Central memory CD8-positive, alpha-beta T cell (primary cell): Measurements from ENCODE around the gene PPP1R18.

ENCODE experiments used
- ATAC-seq: fragments of 150-1000 bp; cut with Tn5 transposase; replicated peaks from 2 replicates; pipeline ENCODE4 v1.10.0; 2022; ENCODE audit warnings: mild to moderate bottlenecking, moderate FRiP score, moderate number of reproducible peaks; ENCODE audit not compliant: poor library complexity, severe bottlenecking; ENCODE audit errors: extremely low read depth
- DNase-seq, 2 donors: peaks; one replicate each; pipeline ENCODE4 v3.0.0; 2021; ENCODE audit warnings: low spot score in 2 of 2
- H3K27ac Mint-ChIP-seq: one replicate; pipeline ENCODE4 v1.8.0; 2022; ENCODE audit warnings: low read depth, mild to moderate bottlenecking, moderate library complexity, mixed read lengths
- H3K27me3 Mint-ChIP-seq: one replicate; pipeline ENCODE4 v1.8.0; 2022; ENCODE audit warnings: mixed read lengths
- H3K36me3 Mint-ChIP-seq: one replicate; pipeline ENCODE4 v1.8.0; 2022; ENCODE audit warnings: mild to moderate bottlenecking, moderate library complexity, mixed read lengths; ENCODE audit not compliant: insufficient read depth
- H3K4me1 Mint-ChIP-seq: one replicate; pipeline ENCODE4 v1.8.0; 2022; ENCODE audit warnings: mixed read lengths
- H3K4me3 Mint-ChIP-seq: one replicate; pipeline ENCODE4 v1.8.0; 2022; ENCODE audit warnings: mild to moderate bottlenecking, moderate library complexity, mixed read lengths
- H3K9me3 Mint-ChIP-seq: one replicate; pipeline ENCODE4 v1.8.0; 2022; ENCODE audit warnings: mixed read lengths

The PPP1R18 gene

DNA sequence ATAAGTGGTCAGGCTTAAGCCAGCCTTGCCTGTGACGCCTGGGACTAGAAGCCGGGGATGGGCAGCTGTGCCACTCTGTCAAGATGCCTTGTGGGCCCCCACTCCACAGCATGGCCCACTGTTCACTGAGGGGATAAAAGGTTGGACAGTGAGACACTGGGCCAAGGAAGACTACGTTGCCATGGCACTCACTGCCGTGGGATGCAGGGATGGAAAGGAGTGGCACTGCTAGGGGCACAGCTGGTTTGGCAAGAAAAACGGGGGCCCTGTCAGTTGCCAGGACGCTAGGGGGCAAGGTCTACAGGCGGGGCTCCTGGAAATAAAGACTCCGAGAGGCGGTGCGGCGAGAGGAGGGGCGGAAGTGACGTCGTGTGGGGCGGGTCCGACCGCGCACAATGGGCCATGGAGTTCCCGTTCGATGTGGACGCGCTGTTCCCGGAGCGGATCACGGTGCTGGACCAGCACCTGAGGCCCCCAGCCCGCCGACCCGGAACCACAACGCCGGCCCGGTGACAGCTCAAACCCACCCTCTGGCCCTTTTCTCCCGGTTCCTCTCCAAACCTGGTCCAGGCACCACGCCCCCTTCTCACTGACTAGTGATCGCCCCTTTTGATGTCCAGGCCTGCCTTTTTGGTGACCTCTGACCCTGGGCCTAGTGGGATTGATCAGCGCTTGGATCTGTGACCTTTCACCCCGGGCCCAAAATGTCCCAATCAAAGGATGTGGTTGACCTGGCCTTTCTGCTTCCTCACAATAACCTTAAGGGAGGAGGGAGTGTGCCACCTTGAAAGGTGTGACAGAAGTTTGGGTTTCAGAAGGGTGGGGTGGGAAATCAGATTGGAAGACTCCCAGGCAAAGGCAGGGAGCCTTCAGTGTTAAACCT is 59.7 kb downstream of the PPP1R18 start, which contains the start of gene ATAT1:
Gene ATAT1 (plus strand): TSS at position 391 of the 883 bp plus-strand sequence.
- peak; percentile 83 to 84 for DNase-seq
- Mint-ChIP-seq H3K36me3 (peaks cover 44% of the 10 kb centered on the region), H3K27ac (peak within 1 kb of the TSS; percentile 91), H3K4me3 (peak within 1 kb of the TSS; percentile 86), H3K27me3 (no peaks in the 10 kb centered on the region), H3K4me1 (peaks cover 27% of the 10 kb centered on the region), H3K9me3 (no peaks in the 10 kb centered on the region)
- ATAC-seq: peak; percentile 99
